HG02571 (cell line): ENCODE measurements around the gene ARMC5.
A peak's percentile ranks its signal among the peaks of the same experiment; 100 is the strongest.
"Not testable (repeated sequence)": the region's sequence is repeated elsewhere in the genome, so short reads cannot be mapped to it uniquely, and the experiment has no call there.

ENCODE experiments used
- ATAC-seq: cut with Tn5 transposase; IDR thresholded peaks from one replicate; pipeline ENCODE4 v1.9.1; 2021; ENCODE audit warnings: mild to moderate bottlenecking, moderate library complexity; ENCODE audit not compliant: unreplicated experiment

Gene ARMC5

GRCh38 chr16:31458844-31459686 is at the start of gene ARMC5:
ARMC5 (plus strand) TSS chr16:31459501; CDS start chr16:31459525, 24 bp downstream.
- ATAC-seq: peak; percentile 74

GRCh38 chr16:31410082-31410481 is 49.2 kb upstream of the ARMC5 start:
- no peak for ATAC-seq

GRCh38 chr16:31411024-31411844 is 48.1 kb upstream of the ARMC5 start:
- ATAC-seq: no peak

- no peak for ATAC-seq
Observed at GRCh38 chr16:31412750-31413149, 46.6 kb upstream of the ARMC5 start.

- ATAC-seq: no peak
Observed at GRCh38 chr16:31413381-31413780, 45.9 kb upstream of the ARMC5 start.

- no peak for ATAC-seq
Observed at GRCh38 chr16:31413943-31414342, 45.4 kb upstream of the ARMC5 start.

- no peak for ATAC-seq
Observed at GRCh38 chr16:31414706-31415105, 44.6 kb upstream of the ARMC5 start.

GRCh38 chr16:31416371-31416770 is 42.9 kb upstream of the ARMC5 start:
- no peak for ATAC-seq

GRCh38 chr16:31417036-31417435 is 42.3 kb upstream of the ARMC5 start:
- not testable (repeated sequence) for ATAC-seq

- ATAC-seq: no peak
Observed at GRCh38 chr16:31417916-31418315, 41.4 kb upstream of the ARMC5 start.

- ATAC-seq: no peak
Observed at GRCh38 chr16:31420037-31420436, 39.3 kb upstream of the ARMC5 start.

GRCh38 chr16:31421587-31421986 is 37.7 kb upstream of the ARMC5 start:
- ATAC-seq: no peak

- no peak for ATAC-seq
Observed at GRCh38 chr16:31423241-31423640, 36.1 kb upstream of the ARMC5 start.

GRCh38 chr16:31423801-31424200 is 35.5 kb upstream of the ARMC5 start:
- ATAC-seq: no peak

- ATAC-seq: no peak
Observed at GRCh38 chr16:31427441-31428278, 31.6 kb upstream of the ARMC5 start.

GRCh38 chr16:31428279-31428597 is 31.1 kb upstream of the ARMC5 start, which contains the start of gene COX6A2:
COX6A2 (minus strand) TSS chr16:31428360; CDS start chr16:31428325, 35 bp downstream.
- no peak for ATAC-seq

- no peak for ATAC-seq
Observed at GRCh38 chr16:31428638-31429247, 30.6 kb upstream of the ARMC5 start.

- ATAC-seq: no peak
Observed at GRCh38 chr16:31429314-31429713, 30.0 kb upstream of the ARMC5 start.

GRCh38 chr16:31429796-31430195 is 29.5 kb upstream of the ARMC5 start:
- no peak for ATAC-seq

GRCh38 chr16:31430380-31431052 is 28.8 kb upstream of the ARMC5 start:
- no peak for ATAC-seq
